Daoy (cell line): ENCODE data around the gene SSBP3. TPM values are rescaled to one million over a fixed set of nuclear protein-coding genes. Genes with fewer than 3 reads are reported as not detected.

Experiments
- DNase-seq: peaks from one replicate; pipeline ENCODE4 v3.0.0-alpha.2; 2015; ENCODE audit warnings: low read depth
- total RNA-seq: library from RNA; depleted of rRNA; stranded (reverse); fragments of >200 nt; shearing (Covaris generic); gene quantifications from 2 replicates; pipeline ENCODE4 v1.2.3, GENCODE V29; 2014

SSBP3 gene
- total RNA-seq, 1 experiment from 2014 or later = 21.2 TPM

DNA sequence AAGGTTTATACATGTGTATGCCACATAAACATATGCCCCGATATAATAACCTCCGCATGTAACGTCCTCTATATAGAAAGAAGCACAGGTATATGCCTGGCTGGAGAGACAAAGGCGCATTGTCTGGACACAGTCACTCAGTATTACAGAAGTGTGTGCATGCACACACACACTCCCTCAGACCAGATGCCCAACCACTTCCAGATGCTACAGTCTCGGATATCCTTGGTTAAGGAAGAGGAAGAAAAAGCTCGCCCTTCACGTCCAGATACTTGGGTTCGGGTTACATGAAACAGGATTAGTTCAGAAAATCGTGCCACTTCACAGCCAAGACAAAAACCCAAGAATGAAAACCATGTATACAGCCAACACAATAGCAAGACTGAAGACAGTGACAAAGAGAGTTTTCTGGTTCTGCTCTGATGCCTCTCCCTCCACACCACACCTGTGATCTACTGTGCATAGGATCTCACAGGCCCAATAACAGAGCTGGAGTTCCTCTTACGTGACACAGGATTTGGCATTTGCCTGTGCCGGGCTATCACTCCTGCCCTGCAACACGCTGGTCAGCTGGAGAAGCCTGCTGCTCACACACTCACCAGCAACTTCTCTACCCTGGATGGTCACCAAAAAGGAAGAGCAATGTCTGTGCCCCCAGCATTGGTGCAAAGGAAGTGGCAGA is 75.0 kb downstream of the SSBP3 start:
- no peak for DNase-seq

DNA sequence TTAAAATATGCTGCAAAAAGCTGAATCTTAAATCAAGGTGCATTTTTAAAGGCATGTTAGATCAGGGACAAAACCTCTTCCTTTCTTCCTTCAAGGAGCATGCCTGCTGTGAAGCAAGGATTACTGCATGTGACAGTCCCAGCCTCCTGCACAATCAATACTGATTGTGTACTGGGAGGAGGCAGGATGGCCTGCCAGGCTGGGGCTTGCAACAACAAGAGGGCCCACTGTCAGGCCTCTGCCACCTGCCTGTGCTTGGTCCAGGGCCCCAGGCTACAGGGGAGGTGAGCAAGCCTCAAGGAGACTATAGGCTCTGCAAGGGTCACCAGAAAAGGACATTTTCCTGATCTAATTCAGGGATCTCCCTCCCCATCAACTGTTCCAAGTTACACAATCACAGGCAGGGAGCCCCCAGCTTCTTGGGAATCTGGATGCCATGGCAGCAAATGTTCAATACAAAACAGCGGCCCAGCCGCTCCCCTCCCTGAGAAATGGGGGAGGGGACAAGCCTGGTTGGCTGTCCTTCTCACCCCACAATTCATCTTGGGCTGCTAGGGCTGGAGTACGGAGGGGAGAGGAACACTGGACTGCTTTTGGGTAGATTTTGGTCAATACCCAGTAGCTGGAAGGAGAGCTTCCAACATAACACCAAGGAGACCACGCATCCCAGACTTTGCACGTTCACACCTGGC is 76.7 kb downstream of the SSBP3 start:
- DNase-seq = no peak

DNA sequence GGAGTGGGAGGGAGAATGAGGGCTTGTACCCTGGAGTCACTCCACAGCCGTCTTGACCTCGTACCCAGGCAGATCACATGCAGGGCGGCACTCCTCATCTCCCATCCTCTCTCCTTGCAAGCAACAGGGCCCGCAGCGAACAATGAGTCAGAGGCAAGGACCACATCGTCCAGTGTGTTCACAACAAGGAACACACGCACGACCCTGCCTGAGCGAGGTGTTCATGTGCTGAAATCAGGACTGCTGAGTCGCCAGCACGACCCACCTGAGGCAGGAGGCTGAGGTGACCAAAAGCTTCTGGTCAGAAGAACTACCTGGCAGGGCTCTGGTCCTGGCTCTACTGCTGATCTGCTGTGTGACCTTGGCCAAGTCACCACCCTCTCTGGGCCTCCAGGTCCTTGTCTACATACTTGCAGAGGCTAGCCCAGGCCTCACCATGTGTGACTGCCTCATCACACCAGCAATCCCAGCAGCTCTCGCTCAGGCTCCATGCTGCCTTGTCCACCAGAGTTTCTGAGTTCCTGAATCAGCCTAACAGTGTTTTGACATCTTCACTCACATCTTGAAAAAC is 78.0 kb downstream of the SSBP3 start:
- DNase-seq = no peak

DNA sequence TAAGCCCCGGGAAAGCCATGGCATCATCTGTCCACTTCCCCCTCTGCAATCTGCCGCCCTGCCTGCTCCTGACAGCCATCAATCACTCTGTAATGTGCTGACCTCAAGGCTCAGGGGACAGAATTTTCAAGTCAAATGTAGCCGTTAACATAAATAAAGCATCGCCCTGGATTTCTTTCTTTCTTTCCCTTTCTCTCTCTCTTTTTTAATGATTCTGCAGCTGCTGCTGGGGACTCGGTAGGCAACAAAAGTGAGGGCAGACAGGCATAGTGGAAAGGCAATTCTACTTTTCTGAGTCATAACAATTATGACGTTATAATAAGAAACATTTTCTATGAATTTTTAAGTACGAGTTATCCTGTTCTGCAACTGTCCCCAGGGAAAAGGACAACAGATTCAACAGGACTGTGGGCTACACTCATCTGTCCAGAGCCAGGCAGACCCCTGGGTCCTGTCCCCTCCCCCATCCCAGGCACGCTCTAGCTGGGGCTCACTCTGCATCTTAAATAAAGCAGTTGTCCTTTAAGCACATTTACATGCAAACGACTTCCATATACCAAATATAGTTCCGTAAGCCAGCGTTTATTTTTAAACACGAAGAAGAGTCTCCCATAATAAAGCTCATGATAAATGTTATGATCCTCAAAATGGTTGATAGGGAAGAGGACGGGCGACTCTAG is 78.7 kb downstream of the SSBP3 start:
- no peak for DNase-seq

DNA sequence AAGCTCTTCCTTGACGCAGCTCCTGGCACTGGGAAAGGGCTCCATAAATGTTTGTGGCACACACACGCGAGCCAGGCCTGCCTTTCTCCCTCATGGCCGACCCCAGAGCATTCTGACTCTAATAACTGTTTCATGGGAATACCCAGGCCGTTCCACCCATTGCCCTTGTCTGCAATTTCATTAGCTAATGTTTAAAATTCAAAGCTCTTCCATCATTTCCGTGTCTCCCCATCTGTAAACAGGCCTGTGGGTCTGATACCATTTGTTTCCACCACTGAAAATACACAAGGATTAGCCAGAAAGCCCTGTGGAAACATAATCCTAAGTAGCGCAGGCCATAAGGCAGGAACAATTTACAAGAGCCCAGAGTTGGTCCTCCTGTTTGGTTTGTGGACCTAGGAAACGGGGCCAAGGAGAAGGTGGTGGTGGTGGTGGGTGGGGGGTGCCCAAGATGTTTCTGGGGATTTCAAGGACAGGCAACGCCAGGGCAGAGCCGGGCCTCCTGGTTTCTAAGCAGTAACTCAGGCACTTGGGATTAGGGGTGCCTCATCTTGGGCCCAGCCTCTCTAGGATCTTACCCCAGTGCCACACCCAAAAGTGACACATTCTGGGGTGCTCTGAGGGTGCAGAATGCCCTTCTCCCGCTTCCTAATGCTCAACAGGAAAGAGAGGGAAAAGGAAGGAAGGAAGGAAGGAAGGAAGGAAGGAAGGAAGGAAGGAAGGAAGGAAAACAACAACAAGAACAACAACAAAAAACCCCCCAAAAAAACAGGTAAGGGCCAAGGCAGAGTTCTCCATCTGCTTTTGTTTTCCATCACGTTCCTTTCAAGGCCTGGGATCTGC is 79.4 kb downstream of the SSBP3 start:
- no peak for DNase-seq

DNA sequence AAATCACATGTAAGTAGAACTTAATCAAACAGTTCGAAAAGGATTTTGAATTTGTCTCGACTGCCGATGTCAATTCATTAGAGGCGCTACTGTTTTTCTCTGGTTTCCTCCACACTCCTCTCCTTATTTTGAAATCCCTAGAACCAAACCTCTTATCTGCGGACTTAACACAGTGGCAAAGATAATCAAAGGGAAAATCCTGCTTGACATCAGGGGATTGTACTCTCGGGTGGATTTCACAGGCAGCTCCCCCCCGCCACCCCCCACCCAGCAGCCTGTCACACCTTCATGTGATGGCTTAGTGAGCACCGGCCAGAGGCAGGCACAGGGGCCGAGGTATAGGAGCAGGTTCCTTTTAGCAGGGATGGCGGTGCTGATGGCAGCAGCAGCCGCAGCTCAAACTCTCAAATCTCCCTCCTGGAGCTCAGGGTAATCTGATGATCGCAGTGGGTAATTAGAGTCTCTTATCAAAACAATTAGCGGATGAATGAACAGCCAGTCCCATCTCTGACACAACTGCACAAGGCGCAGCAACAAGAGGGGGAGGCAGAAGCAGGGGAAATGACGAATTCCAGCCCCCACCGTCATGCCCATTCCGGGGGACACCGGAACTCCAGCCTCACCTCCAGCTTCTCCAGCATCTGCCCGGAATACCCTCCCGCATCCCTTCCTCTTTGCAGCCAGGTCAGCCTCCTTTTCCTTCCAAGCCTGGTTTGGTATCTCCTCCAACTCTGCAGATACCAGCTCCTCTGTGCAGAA is 80.3 kb downstream of the SSBP3 start:
- DNase-seq = no peak

DNA sequence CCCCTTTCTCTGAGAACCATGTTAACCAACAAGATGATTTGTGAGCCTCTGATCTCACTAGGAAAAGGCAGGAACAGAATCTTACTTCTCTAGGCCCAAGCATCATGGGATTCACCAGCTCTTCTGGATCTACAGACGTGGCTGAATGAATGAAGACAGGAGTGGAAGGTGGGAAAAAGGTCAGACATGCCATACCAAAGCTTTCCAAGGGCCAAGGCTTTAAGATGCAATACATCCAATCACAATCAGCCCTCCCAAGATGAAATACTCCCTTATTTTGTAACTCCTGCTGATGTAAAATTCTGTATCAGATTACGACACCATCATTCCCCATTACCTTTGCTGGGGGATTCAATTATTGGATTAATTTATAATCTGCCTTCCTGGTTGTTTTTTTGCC is 80.9 kb downstream of the SSBP3 start:
- no peak for DNase-seq

DNA sequence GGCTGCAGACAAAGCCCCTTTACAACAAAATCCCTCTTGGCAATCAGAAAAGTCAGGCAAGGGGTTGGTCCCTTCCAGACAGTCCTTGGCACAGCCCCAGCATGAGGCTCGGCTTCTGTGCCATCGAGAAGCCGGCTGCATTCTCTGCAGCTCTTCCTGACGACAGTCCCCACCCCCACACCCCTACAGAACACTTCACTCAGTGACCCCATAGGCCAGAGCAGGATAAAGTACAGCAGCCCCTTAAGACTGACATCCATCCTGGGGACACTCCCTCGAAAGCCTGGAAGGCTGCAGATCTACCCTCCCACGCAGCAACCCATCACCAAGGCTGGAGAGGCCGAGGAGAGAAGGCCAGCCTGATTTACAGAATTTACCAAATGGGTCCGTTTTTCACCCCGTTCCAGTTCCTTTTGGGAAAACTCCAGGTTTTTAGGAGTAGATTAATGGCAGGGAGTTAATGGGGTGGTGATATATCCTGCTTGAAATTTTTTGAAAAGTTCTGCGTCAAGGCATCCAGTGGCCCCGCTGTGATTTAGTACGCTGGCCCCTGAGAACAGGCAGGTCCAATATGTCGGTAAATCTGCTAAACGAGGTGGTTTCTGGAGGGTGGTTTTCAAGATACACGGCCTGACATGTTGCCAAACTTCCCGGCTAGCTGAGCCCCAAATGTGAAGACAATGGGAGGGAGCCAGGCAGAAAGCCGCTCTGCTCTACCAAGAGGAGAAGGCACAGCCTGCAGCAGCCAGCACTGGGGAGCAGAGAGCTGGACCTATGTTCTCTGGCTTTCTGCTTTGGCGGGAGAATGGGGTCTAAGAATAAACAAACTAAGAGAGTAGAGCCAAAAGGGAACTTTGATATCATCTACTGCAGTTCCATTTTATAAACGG is 81.7 kb downstream of the SSBP3 start:
- DNase-seq = no peak

DNA sequence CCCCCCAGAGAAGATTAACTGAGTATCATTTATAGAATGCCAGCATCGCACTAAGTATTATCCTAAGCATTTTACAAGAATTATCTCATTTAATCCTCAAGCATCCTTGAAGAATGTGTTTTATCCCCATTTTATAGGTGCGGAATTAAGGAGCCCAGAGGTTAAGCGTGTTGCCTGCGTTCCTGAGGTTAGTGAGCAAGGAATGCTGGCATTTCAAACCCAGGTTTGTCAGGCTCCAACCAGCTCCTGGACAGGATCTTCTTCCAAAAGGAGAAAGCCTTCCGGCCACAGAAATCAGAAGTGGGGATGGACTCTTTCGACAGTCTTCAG is 82.3 kb downstream of the SSBP3 start:
- no peak for DNase-seq

DNA sequence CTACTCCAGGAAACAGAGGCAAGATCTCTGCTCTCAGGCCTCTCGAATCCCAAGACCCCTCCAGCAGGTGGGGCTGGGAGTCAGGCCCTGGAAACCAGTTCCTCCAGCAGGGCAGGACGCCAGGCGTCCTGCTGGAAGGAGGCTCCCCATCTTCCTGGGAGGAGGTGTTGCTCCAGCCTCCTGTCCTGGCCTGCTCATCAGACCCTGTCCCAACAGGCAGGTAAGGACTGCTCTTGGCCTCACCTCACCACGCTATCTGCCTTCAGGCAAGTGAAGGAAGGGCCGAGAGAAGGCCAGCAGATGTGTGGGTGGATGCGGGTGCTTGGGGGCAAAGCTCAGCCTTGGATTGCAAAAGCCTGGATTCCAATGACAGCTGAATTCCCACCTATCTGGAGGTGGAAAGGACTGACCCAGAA is 82.9 kb downstream of the SSBP3 start:
- DNase-seq = no peak

DNA sequence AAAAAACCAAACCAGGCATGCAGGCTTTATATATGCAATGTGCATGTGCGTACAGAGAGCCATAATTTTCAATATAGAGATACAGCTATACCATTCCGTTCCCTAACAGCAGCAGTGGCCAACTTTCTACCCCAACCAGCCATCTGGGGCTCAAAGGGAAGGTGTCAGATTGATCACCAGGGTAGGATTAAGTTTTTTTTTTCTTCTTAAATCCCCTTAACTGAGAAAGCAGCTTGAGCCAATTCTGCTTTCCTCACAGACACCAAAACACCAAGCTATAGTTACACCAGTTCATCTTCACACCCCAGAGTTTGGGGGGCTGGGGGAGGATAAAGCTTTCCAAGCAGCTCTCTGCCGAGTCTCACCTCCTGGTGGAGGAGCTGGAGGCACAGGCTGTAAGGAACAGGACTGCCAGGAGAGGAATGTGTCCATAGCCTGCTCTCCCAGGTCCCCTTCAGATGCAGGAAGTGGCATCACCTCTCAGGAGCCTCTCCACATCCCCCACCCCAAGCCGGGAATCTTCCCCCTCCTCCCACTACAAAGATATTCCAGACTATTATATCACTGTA is 87.9 kb downstream of the SSBP3 start:
- DNase-seq = no peak

DNA sequence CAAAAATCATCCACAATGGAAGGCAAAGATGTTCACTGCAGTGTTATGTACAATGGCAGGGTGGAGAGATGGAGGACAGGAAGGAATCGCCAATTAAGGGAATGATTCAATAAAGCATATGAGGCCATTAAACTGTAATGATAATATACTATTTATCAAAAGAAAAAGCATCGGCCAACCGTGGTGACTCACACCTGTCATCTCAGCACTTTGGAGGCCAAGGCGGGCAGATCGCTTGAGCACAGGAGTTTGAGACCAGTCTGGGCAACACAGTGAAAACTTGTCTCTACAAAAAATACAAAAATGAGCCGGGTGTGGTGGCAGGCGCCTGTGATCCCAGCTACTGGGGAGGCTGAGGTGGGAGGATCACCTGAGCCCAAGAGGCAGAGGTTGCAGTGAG is 89.1 kb downstream of the SSBP3 start:
- no peak for DNase-seq

DNA sequence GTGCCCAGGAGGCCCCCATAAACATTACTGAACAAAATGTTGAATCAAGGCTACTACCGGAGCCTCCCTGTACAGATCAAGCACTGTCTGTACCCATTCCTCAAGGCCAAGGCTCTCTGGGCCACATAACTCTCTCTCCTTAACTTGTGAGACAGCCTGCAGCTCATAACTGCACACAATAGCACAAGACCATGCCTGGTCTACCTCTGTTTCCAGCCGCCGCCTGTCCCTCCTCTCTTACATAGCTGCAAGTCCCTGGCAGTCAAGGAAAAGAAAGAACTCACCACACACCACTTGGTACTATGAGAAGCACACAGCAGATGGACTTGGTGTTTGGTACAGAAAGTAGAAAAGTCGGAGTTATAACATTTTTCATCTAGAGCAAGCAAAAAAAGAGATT is 91.1 kb downstream of the SSBP3 start:
- no peak for DNase-seq

DNA sequence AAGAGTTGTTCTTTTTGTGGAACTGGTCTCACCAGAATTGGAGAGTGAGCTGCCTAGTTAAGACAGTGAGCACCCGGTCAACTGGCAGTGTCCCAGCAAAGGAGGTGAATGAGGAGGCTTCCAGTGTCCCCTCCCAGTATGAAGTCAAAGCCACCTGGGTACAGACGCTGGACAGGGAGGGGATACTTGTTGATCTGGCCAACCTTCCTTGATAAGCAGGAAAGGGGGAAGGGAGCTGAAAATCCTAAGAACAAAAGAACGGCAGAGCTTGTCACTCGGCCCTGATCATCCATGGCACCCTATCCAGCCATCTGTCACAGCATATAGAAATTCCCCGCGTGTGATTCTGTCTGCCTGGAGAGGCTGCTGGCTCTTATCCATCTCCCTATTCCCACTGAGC is 91.5 kb downstream of the SSBP3 start:
- DNase-seq = no peak

DNA sequence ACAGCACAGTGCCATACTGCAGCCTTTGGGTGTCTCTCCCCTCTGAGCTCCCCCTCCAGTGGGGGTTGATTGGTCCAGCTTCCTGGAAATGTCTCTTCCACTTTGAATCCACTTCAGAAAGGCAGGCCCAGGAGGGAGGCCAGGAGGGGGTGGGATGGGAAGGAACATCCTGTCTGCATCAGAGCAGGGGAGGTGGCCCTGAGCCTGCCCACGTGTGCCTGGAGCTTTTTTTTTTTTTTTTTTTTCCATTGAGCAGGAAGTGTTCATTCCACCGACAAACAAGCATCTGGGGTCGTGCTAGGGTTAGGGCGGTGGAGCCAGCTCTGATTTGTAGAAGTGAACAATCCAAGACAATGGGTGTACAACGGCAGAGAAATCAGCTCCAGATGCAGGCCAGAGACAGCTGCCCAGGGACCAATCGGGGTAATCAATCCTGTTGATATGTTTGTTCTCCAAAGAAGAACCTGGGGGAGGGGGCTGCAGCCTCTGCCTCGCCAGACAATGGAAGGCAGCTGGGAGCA is 93.3 kb downstream of the SSBP3 start:
- peak; percentile 80 for DNase-seq

DNA sequence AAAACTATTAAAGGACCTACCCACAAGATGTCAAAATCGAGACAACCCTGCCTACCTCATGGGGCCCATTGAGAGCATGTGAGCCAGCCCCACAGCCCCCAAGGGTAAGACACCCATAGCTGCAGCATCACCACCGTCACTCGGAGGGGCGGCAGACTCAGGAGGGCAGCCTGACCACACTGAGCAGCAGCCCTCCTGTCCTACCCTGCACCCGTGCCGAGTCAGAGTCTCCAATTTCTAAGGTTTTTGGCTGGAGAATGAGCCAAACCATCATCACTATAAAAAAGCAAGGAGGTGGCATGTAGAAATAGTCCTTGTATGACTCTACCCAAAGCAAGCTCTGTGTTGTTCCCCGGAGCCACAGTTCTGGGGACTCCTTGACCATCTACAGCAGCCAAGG is 94.7 kb downstream of the SSBP3 start:
- DNase-seq = no peak

DNA sequence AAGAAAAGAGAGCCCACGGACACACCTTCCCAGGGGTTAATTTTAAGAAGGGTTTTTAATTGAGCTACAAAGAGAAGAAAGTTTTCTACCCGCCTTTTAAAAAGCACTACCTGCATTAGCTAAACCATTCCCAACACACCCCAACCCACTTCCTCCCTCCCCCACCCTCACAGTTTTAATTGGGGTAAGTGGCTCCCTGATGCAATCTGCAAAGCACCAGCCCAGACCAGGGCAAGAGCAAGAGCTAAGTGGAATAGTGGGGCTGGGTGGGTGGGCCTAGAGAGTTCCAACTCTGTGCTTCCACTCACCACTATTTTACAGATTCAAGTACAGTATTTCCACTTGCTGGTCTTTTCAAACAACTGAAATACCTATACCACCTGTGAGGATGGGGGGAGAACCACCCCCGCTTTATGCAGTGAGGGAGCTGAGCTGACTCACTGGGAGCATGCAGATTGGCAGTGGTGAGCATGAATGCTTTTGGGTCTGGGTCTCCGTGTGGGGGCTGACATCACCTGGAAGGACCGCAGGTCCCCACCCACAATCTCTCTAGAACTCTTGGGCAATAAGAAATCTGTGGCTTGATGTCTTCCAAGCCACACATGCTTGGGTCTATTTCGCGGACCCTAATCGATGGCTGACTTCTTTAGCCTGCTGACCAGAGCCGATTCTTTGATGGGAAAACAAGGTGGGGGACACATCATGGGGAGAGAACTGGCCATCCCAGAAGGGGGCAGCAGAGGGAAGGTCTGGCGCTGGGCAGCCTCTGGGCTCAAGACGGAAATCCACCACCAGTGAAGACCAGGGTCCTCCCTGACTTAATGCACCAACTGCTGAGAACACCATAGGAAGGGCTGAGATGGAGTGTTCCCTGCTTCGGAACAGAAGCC is 95.5 kb downstream of the SSBP3 start:
- DNase-seq = peak; percentile 73

DNA sequence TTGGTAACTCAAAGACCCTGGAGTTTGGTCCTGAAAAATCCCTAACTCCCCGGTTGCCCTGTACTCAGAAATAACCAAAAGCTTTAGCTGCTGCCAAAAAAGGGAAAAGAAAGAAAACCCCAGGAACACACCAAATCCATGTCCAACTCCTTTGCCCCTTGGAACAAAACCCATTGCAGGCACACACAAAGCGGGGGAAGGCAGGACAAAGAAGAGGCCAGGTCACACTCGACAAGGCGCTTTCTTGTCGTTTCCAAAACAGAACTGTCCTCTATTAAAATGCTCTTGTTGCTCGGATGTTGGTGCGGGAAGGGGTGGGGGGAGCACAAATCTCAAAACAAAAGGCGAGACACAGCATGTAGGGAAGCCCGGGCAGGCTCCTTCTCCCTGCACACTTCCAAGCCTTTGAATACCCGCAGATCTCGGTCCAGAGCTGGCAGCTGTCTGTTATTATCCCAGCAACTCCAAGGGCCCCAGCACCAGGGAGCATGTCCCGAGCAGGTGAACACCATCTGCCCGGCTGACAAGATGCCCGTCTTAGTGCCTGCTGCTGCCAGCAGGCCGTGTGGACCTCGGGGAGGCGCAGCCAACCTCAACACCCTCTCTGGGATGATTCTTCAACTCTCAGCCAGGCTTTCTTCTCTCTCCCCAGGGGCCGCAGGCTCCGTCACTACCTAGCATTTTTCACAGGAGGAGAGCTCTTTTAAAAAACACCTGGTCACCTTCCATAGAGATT is 96.4 kb downstream of the SSBP3 start:
- DNase-seq = no peak
